H1 (cell line): ENCODE measurements around the gene PSMG2. TPM values are rescaled to one million over a fixed set of nuclear protein-coding genes. Genes with fewer than 3 reads are reported as not detected.

Experiments
- CTCF ChIA-PET: fragments of 300-600 bp; sonication (Branson Sonifier 250); formaldehyde crosslinking; loops from one replicate; lab custom pipeline; 2021; ENCODE audit not compliant: partially characterized antibody; lab: Charles Lee
- POLR2A ChIA-PET: fragments of 300-600 bp; sonication (Branson Sonifier 250); formaldehyde crosslinking; loops from one replicate; lab custom pipeline; 2021; ENCODE audit warnings: inconsistent platforms; ENCODE audit not compliant: partially characterized antibody; lab: Charles Lee
- DNase-seq, 2 experiments: peaks; one replicate each; pipeline versions ENCODE4 v3.0.0 to v3.0.0-alpha.2; 2010 to 2022; ENCODE audit warnings: low spot score in 2 of 2, low read depth in 1 of 2, mixed read lengths in 1 of 2
- FAIRE-seq: peaks from 2 replicates; lab custom pipeline; 2011; peaks lifted over from hg19 to GRCh38; lab: Jason Lieb, UNC
- H2AFZ ChIP-seq: 2 replicates; pipeline ENCODE4 v1.8.1; 2012; ENCODE audit warnings: low read length, inconsistent platforms
- H2AK5ac ChIP-seq: 2 replicates; pipeline ENCODE4 v1.6.1; 2013; ENCODE audit warnings: low read depth, low read length
- H2BK120ac ChIP-seq: replicated peaks from 2 replicates; pipeline ENCODE3; 2013; ENCODE audit warnings: low read depth, low read length, inconsistent platforms
- H2BK12ac ChIP-seq: 2 replicates; pipeline ENCODE4 v1.6.1; 2013; ENCODE audit warnings: low read depth, low read length
- H2BK15ac ChIP-seq: 2 replicates; pipeline ENCODE4 v1.6.1; 2013; ENCODE audit warnings: low read length
- H2BK20ac ChIP-seq: 2 replicates; pipeline ENCODE4 v1.6.1; 2013; ENCODE audit warnings: low read length
- H2BK5ac ChIP-seq: 2 replicates; pipeline ENCODE4 v1.6.1; 2013; ENCODE audit warnings: low read depth, low read length
- H3K14ac ChIP-seq: 2 replicates; pipeline ENCODE4 v1.6.1; 2013; ENCODE audit warnings: inconsistent platforms; ENCODE audit not compliant: insufficient read length
- H3K18ac ChIP-seq: 2 replicates; pipeline ENCODE4 v1.6.1; 2013; ENCODE audit warnings: low read length; ENCODE audit errors: extremely low read depth
- H3K23ac ChIP-seq: 2 replicates; pipeline ENCODE4 v1.6.1; 2013; ENCODE audit warnings: inconsistent platforms; ENCODE audit not compliant: insufficient read length
- H3K23me2 ChIP-seq: 2 replicates; pipeline ENCODE4 v1.6.1; 2013; ENCODE audit warnings: low read depth, low read length
- H3K27ac ChIP-seq: 2 replicates; pipeline ENCODE4 v1.6.1; 2011; ENCODE audit warnings: low read depth, low read length, inconsistent platforms
- H3K27me3 ChIP-seq, 4 experiments: replicated peaks in 1 of 4; 1 replicate in 1 of 4; 2 replicates in 3 of 4; pipeline versions ENCODE4 v1.6.1 to v1.8.1; 2011 to 2013; ENCODE audit warnings: low read length in 3 of 4, mild to moderate bottlenecking in 3 of 4, inconsistent platforms in 2 of 4, mixed read lengths in 2 of 4, moderate library complexity in 1 of 4; ENCODE audit not compliant: control insufficient read depth in 3 of 4, insufficient read depth in 3 of 4; ENCODE audit errors: extremely low read depth in 1 of 4
- H3K36me3 ChIP-seq, 4 experiments: 2 replicates each; pipeline versions ENCODE4 v1.6.1 to v1.8.1; 2011 to 2013; ENCODE audit warnings: mild to moderate bottlenecking in 4 of 4, low read length in 3 of 4, moderate library complexity in 2 of 4, control low read depth in 1 of 4, inconsistent platforms in 1 of 4; ENCODE audit not compliant: insufficient read depth in 4 of 4, control insufficient read depth in 2 of 4
- H3K4ac ChIP-seq: replicated peaks from 2 replicates; pipeline ENCODE3; 2013; ENCODE audit warnings: low read length, low read depth, mixed read lengths, inconsistent platforms; ENCODE audit not compliant: insufficient read length
- H3K4me1 ChIP-seq, 4 experiments: replicated peaks in 1 of 4; 1 replicate in 1 of 4; 2 replicates in 3 of 4; pipeline versions ENCODE4 v1.6.1 to v1.8.1; 2011 to 2013; ENCODE audit warnings: low read length in 3 of 4, inconsistent platforms in 2 of 4, mixed read lengths in 1 of 4; ENCODE audit not compliant: insufficient read depth in 4 of 4, control insufficient read depth in 3 of 4
- H3K4me2 ChIP-seq, 2 experiments: 2 replicates each; pipeline versions ENCODE4 v1.6.1 to v1.8.1; 2011 to 2013; ENCODE audit warnings: low read depth in 2 of 2, low read length in 2 of 2, control low read depth in 1 of 2, inconsistent platforms in 1 of 2, mild to moderate bottlenecking in 1 of 2; ENCODE audit not compliant: insufficient read depth in 1 of 2
- H3K4me3 ChIP-seq, 4 experiments: fragments of 200-600, 300-600 bp in 1 of 4; sonication (generic), shearing (Covaris generic), sonication (Bioruptor Twin) in 1 of 4; 2 replicates each; pipeline versions ENCODE4 v1.5.1 to v1.8.1; 2011 to 2016; ENCODE audit warnings: low read length in 4 of 4, low read depth in 3 of 4, control low read depth in 2 of 4, inconsistent platforms in 2 of 4, mild to moderate bottlenecking in 2 of 4, mixed read lengths in 1 of 4, moderate library complexity in 1 of 4; ENCODE audit not compliant: insufficient read depth in 2 of 4; ENCODE audit errors: extremely low read depth in 1 of 4
- H3K56ac ChIP-seq: replicated peaks from 2 replicates; pipeline ENCODE3; 2013; ENCODE audit warnings: low read depth, mild to moderate bottlenecking, mixed read lengths, low read length, inconsistent platforms; ENCODE audit not compliant: insufficient read length
- H3K79me1 ChIP-seq: 2 replicates; pipeline ENCODE4 v1.6.1; 2013; ENCODE audit warnings: low read depth, low read length, control low read depth
- H3K79me2 ChIP-seq, 2 experiments: 2 replicates each; pipeline versions ENCODE4 v1.6.1 to v1.8.1; 2012 to 2013; ENCODE audit warnings: low read length in 2 of 2, mild to moderate bottlenecking in 2 of 2, inconsistent platforms in 1 of 2; ENCODE audit not compliant: insufficient read depth in 2 of 2, control insufficient read depth in 1 of 2
- H3K9ac ChIP-seq, 4 experiments: replicated peaks in 1 of 4; 1 replicate in 1 of 4; 2 replicates in 3 of 4; pipeline versions ENCODE4 v1.6.1 to v1.8.1; 2011 to 2013; ENCODE audit warnings: low read depth in 3 of 4, low read length in 3 of 4, control low read depth in 2 of 4, mild to moderate bottlenecking in 2 of 4, moderate library complexity in 2 of 4, inconsistent platforms in 1 of 4; ENCODE audit errors: extremely low read depth in 1 of 4
- H3K9me3 ChIP-seq, 2 experiments: 2 replicates each; pipeline versions ENCODE4 v1.6.1 to v1.8.1; 2012 to 2013; ENCODE audit warnings: mild to moderate bottlenecking in 2 of 2, moderate library complexity in 2 of 2, control low read depth in 1 of 2, inconsistent platforms in 1 of 2, low read depth in 1 of 2, low read length in 1 of 2, mixed read lengths in 1 of 2; ENCODE audit not compliant: insufficient read depth in 2 of 2
- H4K20me1 ChIP-seq, 2 experiments: replicated peaks in 1 of 2; 2 replicates each; pipeline versions ENCODE3 to v1.8.1; 2011 to 2013; ENCODE audit warnings: inconsistent platforms in 2 of 2, low read length in 2 of 2, mild to moderate bottlenecking in 1 of 2; ENCODE audit not compliant: insufficient read depth in 2 of 2, control insufficient read depth in 1 of 2
- H4K5ac ChIP-seq: 2 replicates; pipeline ENCODE4 v1.6.1; 2013; ENCODE audit warnings: low read length, low read depth, mixed read lengths, inconsistent platforms; ENCODE audit not compliant: insufficient read length
- H4K8ac ChIP-seq: 2 replicates; pipeline ENCODE4 v1.8.0; 2013; ENCODE audit warnings: mild to moderate bottlenecking, moderate library complexity, low read length, inconsistent platforms; ENCODE audit not compliant: insufficient read depth; ENCODE audit errors: extremely low read depth
- H4K91ac ChIP-seq: replicated peaks from 2 replicates; pipeline ENCODE3; 2013; ENCODE audit warnings: low read length, mixed read lengths, inconsistent platforms; ENCODE audit not compliant: insufficient read length
- WGBS, 2 experiments: shearing (Covaris generic) in 1 of 2; methylation state at CpG; one replicate each; pipeline versions ENCODE4 v1.1.6 to v1.1.7; 2013 to 2015; ENCODE audit warnings: low lambda C conversion rate in 2 of 2, mixed read lengths in 2 of 2, inconsistent platforms in 1 of 2, low coverage in 1 of 2, missing lambda C conversion rate in 1 of 2; ENCODE audit not compliant: insufficient replicate concordance in 2 of 2, insufficient coverage in 1 of 2, insufficient read length in 1 of 2; ENCODE audit errors: extremely low coverage in 1 of 2, missing lambda C conversion rate in 1 of 2; 5-methylcytosine and 5-hydroxymethylcytosine counted together
- polyA plus RNA-seq, 7 experiments: library from polyadenylated mRNA; depleted of rRNA in 3 of 7; stranded (reverse) in 5 of 7; unstranded in 2 of 7; fragments of >200 nt in 5 of 7; fragments of 200-250 nt in 2 of 7; gene quantifications; 1 replicate in 5 of 7; 2 replicates in 1 of 7; 4 replicates in 1 of 7; pipeline versions ENCODE4 v1.2.1 to v1.2.3, GENCODE V29; 2011 to 2013; ENCODE audit warnings: missing spikeins in 2 of 7, mixed read lengths in 2 of 7
- total RNA-seq: library from RNA; stranded (reverse); fragmentation: NEBNext Ultra II Directional; extraction: Animal tissue kit (Norgen Biotek cat#: 25700); gene quantifications from 2 replicates; pipeline ENCODE4 v1.2.1, GENCODE V29; 2021

PSMG2 gene
- total and polyA plus RNA-seq, 2 of the 8 experiments (the other 6 are each of a cell fraction or from before 2014, with no cell fraction given) = 52.9 to 79.3 TPM

DNA sequence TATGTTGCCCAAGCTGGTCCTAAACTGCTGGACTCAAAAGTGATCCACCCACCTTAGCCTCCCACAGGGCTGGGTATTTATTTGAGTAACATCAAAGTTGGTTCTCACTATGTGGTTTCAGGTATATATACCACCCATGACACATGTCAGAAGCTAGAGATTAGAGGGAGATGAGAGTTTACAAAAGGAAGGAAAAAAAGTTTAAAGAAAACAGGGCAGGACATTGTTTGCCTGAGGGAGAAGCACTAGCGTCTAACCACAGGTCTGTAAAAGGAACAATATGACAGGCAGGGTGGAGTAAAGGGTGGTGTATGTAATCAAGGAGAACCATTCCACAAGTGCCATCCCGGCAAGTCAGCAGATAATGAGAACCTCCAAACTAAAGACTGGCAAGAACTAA, 8.8 kb upstream of the PSMG2 start:
- Histone ChIP-seq H3K9ac (no peak overlapping the region), H2BK12ac (no peak overlapping the region), H2BK5ac (no peak overlapping the region), H3K79me2 (no peaks in the 10 kb centered on the region), H3K4me2 (no peak overlapping the region), H2AFZ (no peak overlapping the region), H4K91ac (no peak overlapping the region), H4K5ac (no peak overlapping the region), H2AK5ac (no peak overlapping the region), H4K20me1 (no peaks in the 10 kb centered on the region), H2BK15ac (no peak overlapping the region), H3K18ac (no peak overlapping the region), H3K4me3 (no peak overlapping the region), H3K23ac (no peak overlapping the region), H2BK120ac (no peak overlapping the region), H3K27me3 (no peaks in the 10 kb centered on the region), H3K79me1 (no peaks in the 10 kb centered on the region), H3K4ac (no peak overlapping the region), H3K36me3 (peaks cover 0 to 26% (median 9%) of the 10 kb centered on the region in 4 experiments; a peak in 5 of 8 replicates), H3K4me1 (no peaks in the 10 kb centered on the region), H3K27ac (no peak overlapping the region), H3K56ac (no peak overlapping the region), H3K14ac (no peak overlapping the region), H4K8ac (no peak overlapping the region), H3K9me3 (no peaks in the 10 kb centered on the region), H3K23me2 (no peaks in the 10 kb centered on the region; the same call in 1 of the 2 replicates), H2BK20ac (no peak overlapping the region)
- DNase-seq = no peak
- POLR2A ChIA-PET = interaction anchor here (0.6 to 3.7 kb wide), 2 partner anchors 8 to 236 kb away, joined by 3 to 25 read pairs; partner anchors contain the start of genes CEP76 and PSMG2
- 69% methylated on average over 2 of the region's 2 CpGs; no CpG with 5 or more reads in 1 of the 2 experiments for WGBS, 2 experiments
- CTCF ChIA-PET = interaction anchor here (0.6 kb wide), 1 partner anchor 241 kb away, joined by 3 read pairs; no protein-coding TSS in a partner anchor
- no peak for FAIRE-seq
